SK-N-SH (cell line): ENCODE results near the gene MACROD2.

Source experiments
- EP300 ChIP-seq, 2 experiments: IDR thresholded peaks; 2 replicates each; pipeline versions ENCODE4 v1.4.0 to v1.6.1; 2012; ENCODE audit warnings: borderline replicate concordance in 1 of 2, low read depth in 1 of 2, low read length in 1 of 2
- FOXM1 ChIP-seq: IDR thresholded peaks from 2 replicates; pipeline ENCODE4 v1.4.0; 2012; ENCODE audit warnings: low read depth, mild to moderate bottlenecking
- GABPA ChIP-seq: IDR thresholded peaks from 2 replicates; pipeline ENCODE4 v1.4.0; 2012; ENCODE audit warnings: low read depth, mild to moderate bottlenecking
- GATA2 ChIP-seq: sonication (generic); formaldehyde crosslinking; IDR thresholded peaks from 2 replicates; pipeline ENCODE4 v1.5.0; 2020; ENCODE audit warnings: mild to moderate bottlenecking, missing genetic modification reagents
- JUND ChIP-seq: IDR thresholded peaks from 2 replicates; pipeline ENCODE4 v1.4.0; 2012
- MXI1 ChIP-seq: IDR thresholded peaks from 2 replicates; pipeline ENCODE4 v1.6.1; 2012; ENCODE audit warnings: mild to moderate bottlenecking, low read depth, low read length, improper control_type of control experiment
- POLR2AphosphoS5 ChIP-seq: IDR thresholded peaks from 2 replicates; pipeline ENCODE4 v1.6.1; 2012; ENCODE audit warnings: low read depth, low read length
- RFX5 ChIP-seq: IDR thresholded peaks from 2 replicates; pipeline ENCODE4 v1.6.1; 2012; ENCODE audit warnings: mild to moderate bottlenecking, improper control_type of control experiment, low read length
- SMC3 ChIP-seq: IDR thresholded peaks from 2 replicates; pipeline ENCODE4 v1.6.1; 2012; ENCODE audit warnings: low read depth, low read length, improper control_type of control experiment
- TF ChIP-seq, protein P1 (sequence below): fragments of 200-600 bp; sonication (generic); IDR thresholded peaks from 2 replicates; pipeline ENCODE4 v1.6.1; 2017; ENCODE audit warnings: antibody characterized with exemption, mild to moderate bottlenecking, moderate library complexity
- TF ChIP-seq, protein P2 (sequence below): IDR thresholded peaks from 2 replicates; pipeline ENCODE4 v1.6.1; 2012; ENCODE audit warnings: mild to moderate bottlenecking, low read depth, low read length, moderate library complexity
- TF ChIP-seq, protein P3 (sequence below): fragments of 150-350 bp; IDR thresholded peaks from 2 replicates; pipeline ENCODE4 v1.6.1; 2017; ENCODE audit warnings: antibody characterized with exemption, low read length, low read depth, borderline replicate concordance
- TF ChIP-seq, protein P4 (sequence below): IDR thresholded peaks from 2 replicates; pipeline ENCODE4 v1.4.0; 2012; ENCODE audit warnings: low read depth

DNA sequence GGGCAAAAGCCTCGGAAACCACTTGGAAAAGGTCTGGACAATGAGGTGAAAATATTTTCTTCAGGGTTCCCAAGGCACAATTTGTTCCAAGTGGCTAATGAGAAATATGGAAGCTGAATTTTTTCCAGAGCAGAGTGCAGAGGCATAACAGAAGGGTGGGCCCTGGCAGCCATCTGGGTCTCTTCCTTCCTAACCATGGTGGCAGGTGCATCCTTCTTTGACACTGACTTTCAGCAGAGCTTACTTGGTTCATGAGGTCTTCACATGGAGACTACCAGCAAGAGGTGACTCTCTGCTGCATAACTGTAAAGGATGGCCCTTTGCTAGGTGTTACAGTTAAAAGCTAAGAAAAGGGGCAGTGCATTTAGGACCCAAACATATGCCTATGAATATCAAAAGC lies 2055.1 kb downstream of the MACROD2 start:
- TF ChIP-seq, protein P1, sequence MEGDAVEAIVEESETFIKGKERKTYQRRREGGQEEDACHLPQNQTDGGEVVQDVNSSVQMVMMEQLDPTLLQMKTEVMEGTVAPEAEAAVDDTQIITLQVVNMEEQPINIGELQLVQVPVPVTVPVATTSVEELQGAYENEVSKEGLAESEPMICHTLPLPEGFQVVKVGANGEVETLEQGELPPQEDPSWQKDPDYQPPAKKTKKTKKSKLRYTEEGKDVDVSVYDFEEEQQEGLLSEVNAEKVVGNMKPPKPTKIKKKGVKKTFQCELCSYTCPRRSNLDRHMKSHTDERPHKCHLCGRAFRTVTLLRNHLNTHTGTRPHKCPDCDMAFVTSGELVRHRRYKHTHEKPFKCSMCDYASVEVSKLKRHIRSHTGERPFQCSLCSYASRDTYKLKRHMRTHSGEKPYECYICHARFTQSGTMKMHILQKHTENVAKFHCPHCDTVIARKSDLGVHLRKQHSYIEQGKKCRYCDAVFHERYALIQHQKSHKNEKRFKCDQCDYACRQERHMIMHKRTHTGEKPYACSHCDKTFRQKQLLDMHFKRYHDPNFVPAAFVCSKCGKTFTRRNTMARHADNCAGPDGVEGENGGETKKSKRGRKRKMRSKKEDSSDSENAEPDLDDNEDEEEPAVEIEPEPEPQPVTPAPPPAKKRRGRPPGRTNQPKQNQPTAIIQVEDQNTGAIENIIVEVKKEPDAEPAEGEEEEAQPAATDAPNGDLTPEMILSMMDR: no peak
- TF ChIP-seq GATA2 (CRISPR knock-in tag): no peak
- TF ChIP-seq, protein P2, sequence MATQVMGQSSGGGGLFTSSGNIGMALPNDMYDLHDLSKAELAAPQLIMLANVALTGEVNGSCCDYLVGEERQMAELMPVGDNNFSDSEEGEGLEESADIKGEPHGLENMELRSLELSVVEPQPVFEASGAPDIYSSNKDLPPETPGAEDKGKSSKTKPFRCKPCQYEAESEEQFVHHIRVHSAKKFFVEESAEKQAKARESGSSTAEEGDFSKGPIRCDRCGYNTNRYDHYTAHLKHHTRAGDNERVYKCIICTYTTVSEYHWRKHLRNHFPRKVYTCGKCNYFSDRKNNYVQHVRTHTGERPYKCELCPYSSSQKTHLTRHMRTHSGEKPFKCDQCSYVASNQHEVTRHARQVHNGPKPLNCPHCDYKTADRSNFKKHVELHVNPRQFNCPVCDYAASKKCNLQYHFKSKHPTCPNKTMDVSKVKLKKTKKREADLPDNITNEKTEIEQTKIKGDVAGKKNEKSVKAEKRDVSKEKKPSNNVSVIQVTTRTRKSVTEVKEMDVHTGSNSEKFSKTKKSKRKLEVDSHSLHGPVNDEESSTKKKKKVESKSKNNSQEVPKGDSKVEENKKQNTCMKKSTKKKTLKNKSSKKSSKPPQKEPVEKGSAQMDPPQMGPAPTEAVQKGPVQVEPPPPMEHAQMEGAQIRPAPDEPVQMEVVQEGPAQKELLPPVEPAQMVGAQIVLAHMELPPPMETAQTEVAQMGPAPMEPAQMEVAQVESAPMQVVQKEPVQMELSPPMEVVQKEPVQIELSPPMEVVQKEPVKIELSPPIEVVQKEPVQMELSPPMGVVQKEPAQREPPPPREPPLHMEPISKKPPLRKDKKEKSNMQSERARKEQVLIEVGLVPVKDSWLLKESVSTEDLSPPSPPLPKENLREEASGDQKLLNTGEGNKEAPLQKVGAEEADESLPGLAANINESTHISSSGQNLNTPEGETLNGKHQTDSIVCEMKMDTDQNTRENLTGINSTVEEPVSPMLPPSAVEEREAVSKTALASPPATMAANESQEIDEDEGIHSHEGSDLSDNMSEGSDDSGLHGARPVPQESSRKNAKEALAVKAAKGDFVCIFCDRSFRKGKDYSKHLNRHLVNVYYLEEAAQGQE: no peak
- no peak for TF ChIP-seq MXI1
- TF ChIP-seq FOXM1: no peak
- TF ChIP-seq POLR2AphosphoS5: no peak
- TF ChIP-seq, protein P3, sequence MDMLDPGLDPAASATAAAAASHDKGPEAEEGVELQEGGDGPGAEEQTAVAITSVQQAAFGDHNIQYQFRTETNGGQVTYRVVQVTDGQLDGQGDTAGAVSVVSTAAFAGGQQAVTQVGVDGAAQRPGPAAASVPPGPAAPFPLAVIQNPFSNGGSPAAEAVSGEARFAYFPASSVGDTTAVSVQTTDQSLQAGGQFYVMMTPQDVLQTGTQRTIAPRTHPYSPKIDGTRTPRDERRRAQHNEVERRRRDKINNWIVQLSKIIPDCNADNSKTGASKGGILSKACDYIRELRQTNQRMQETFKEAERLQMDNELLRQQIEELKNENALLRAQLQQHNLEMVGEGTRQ: no peak
- TF ChIP-seq EP300 (IDR thresholded peaks at IDR 0.05; ENCODE audit: borderline replicate concordance in 1 of 2, low read depth in 1 of 2, low read length in 1 of 2): no peak
- TF ChIP-seq SMC3: no peak
- TF ChIP-seq RFX5: no peak
- no peak for TF ChIP-seq JUND
- TF ChIP-seq, protein P4, sequence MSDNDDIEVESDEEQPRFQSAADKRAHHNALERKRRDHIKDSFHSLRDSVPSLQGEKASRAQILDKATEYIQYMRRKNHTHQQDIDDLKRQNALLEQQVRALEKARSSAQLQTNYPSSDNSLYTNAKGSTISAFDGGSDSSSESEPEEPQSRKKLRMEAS: no peak
- no peak for TF ChIP-seq GABPA
